Parietal lobe (tissue), 2 donors: ENCODE data around the gene NDUFAF3. TPM values are rescaled to one million over a fixed set of nuclear protein-coding genes. Genes with fewer than 3 reads are reported as not detected.
A peak's percentile ranks its signal among the peaks of the same experiment; 100 is the strongest.

Experiments
- small RNA-seq: library from RNA; depleted of rRNA; stranded (forward); fragments of <200 nt; gene quantifications from one replicate; pipeline ENCODE3, GENCODE V24; 2014; ENCODE audit warnings: low replicate concordance
- total RNA-seq: library from RNA; depleted of rRNA; stranded (reverse); fragments of >200 nt; gene quantifications from one replicate; pipeline ENCODE4 v1.2.3, GENCODE V29; 2014

The NDUFAF3 gene
- 43.8 TPM for total RNA-seq

GRCh38 chr3:49021813-49022687, at the start of gene NDUFAF3:
Gene NDUFAF3 (plus strand): TSS chr3:49022121. CDS start chr3:49022145, 24 bp downstream.

GRCh38 chr3:48989796-48990635, 31.9 kb upstream of the NDUFAF3 start, which contains the start of gene P4HTM:
Gene P4HTM (plus strand): TSS chr3:48990241. CDS start chr3:48990257, 16 bp downstream.

GRCh38 chr3:49007068-49007770, 14.7 kb upstream of the NDUFAF3 start, which contains the start of gene WDR6:
Gene WDR6 (plus strand): TSS chr3:49007391. CDS start chr3:49007432, 41 bp downstream.

GRCh38 chr3:49017971-49018706, 3.8 kb upstream of the NDUFAF3 start, which contains the start of gene DALRD3:
Gene DALRD3 (minus strand): TSS chr3:49018580. CDS start chr3:49018564, 16 bp downstream.

GRCh38 chr3:49028673-49029562, 7.0 kb downstream of the NDUFAF3 start, which contains the start of gene IMPDH2:
Gene IMPDH2 (minus strand): TSS chr3:49029398. CDS start chr3:49029350, 48 bp downstream.

Small RNA genes lying within 50 kb of the gene (small RNA-seq; reads per million reads assigned to genes)
- 3,021 reads per million, percentile 99 among the genes with 10 or more reads in this experiment for gene MIR191
- 73.6 reads per million, percentile 95 among the genes with 10 or more reads in this experiment for gene MIR425

Other genes with a start within 250 kb of the NDUFAF3 start
- gene PRKAR2A, start 174.2 kb upstream of the NDUFAF3 start, total RNA-seq: 26.3 TPM
- 7.2 TPM for gene SLC25A20, start 123.2 kb upstream of the NDUFAF3 start, total RNA-seq
- gene ARIH2, start 103.3 kb upstream of the NDUFAF3 start, total RNA-seq: 120 TPM
- gene P4HTM, start 31.9 kb upstream of the NDUFAF3 start, total RNA-seq: 78.3 TPM
- 131 TPM for gene WDR6, start 14.7 kb upstream of the NDUFAF3 start, total RNA-seq
- 53.2 TPM for gene DALRD3, start 3.5 kb upstream of the NDUFAF3 start, total RNA-seq
- 133 TPM for gene IMPDH2, start 7.3 kb downstream of the NDUFAF3 start, total RNA-seq
- gene QRICH1, start 72.0 kb downstream of the NDUFAF3 start, total RNA-seq: 187 TPM
- 170 TPM for gene QARS1, start 82.6 kb downstream of the NDUFAF3 start, total RNA-seq
- gene USP19, start 98.7 kb downstream of the NDUFAF3 start, total RNA-seq: 63.9 TPM
- 69.2 TPM for gene LAMB2, start 110.9 kb downstream of the NDUFAF3 start, total RNA-seq
- 24.7 TPM for gene CCDC71, start 144.2 kb downstream of the NDUFAF3 start, total RNA-seq
- 11.0 TPM for gene KLHDC8B, start 149.5 kb downstream of the NDUFAF3 start, total RNA-seq